ENCODE data around the gene EIF4EBP2. TPM values are rescaled to one million over a fixed set of nuclear protein-coding genes. Genes with fewer than 3 reads are reported as not detected.

The EIF4EBP2 gene
- total RNA-seq, 6 experiments from 2014 or later = 21.0 to 80.8 (median 56.7) TPM

- H3K9me3 ChIP-seq = no peaks in the 10 kb centered on the region
- TF ChIP-seq CTCF (IDR thresholded peaks at IDR 0.05) (peak; percentile 71 to 86 (median 78)), POLR2A (IDR thresholded peaks at IDR 0.05) (no peak)
- peak; percentile 78 to 83 (median 80) for ATAC-seq
These were observed 57.7 kb downstream of the EIF4EBP2 start for GRCh38 chr10:70461397-70462348.

GRCh38 chr10:70462349-70462984 is 58.5 kb downstream of the EIF4EBP2 start:
- ATAC-seq = peak in 2 of 4 donors; percentile 7 to 33

More at GRCh38 chr10:70461397-70462348, 57.7 kb downstream of the EIF4EBP2 start:
- H3K4me1 ChIP-seq = peaks cover 0 to 10% (median 0%) of the 10 kb centered on the region in 4 donors
- H3K27ac ChIP-seq = no peak overlapping the region
- peak in 2 of 3 donors; percentile 46 to 61 for DNase-seq
- WGBS (ENCODE audit: insufficient coverage, low coverage, low lambda C conversion rate, missing lambda C conversion rate) = 34% methylated on average over 9 of the region's 13 CpGs
- H3K27me3 ChIP-seq = no peaks in the 10 kb centered on the region
- no peak overlapping the region for H3K4me3 ChIP-seq
- intact Hi-C loops (cut with DNase I) = loop anchor here in 1 of 2 donors (5.0 to 10.0 kb wide), 2 partner anchors 76 to 293 kb away; no protein-coding TSS in a partner anchor
- no peaks in the 10 kb centered on the region for H3K36me3 ChIP-seq

GRCh38 chr10:70465278-70465677 is 61.3 kb downstream of the EIF4EBP2 start:
- WGBS (ENCODE audit: insufficient coverage, low coverage, low lambda C conversion rate, missing lambda C conversion rate) = 80% methylated on average over 1 of the region's 4 CpGs
- Histone ChIP-seq H3K9me3 (no peaks in the 10 kb centered on the region), H3K4me3 (no peak overlapping the region), H3K27ac (no peak overlapping the region), H3K4me1 (no peaks in the 10 kb centered on the region), H3K27me3 (no peaks in the 10 kb centered on the region), H3K36me3 (no peaks in the 10 kb centered on the region)
- TF ChIP-seq POLR2A (IDR thresholded peaks at IDR 0.05) (no peak), CTCF (IDR thresholded peaks at IDR 0.05) (no peak)
- DNase-seq (no peak), ATAC-seq (no peak)
- intact Hi-C loops (cut with DNase I) = loop anchor here (5.0 to 10.0 kb wide), 2 partner anchors 72 to 290 kb away; no protein-coding TSS in a partner anchor

More at GRCh38 chr10:70462349-70462984, 58.5 kb downstream of the EIF4EBP2 start:
- no peaks in the 10 kb centered on the region for H3K9me3 ChIP-seq
- WGBS (ENCODE audit: insufficient coverage, low coverage, low lambda C conversion rate, missing lambda C conversion rate) = 41% methylated on average over 2 of the region's 4 CpGs
- H3K4me3 ChIP-seq = no peak overlapping the region
- TF ChIP-seq POLR2A (IDR thresholded peaks at IDR 0.05) (no peak), CTCF (IDR thresholded peaks at IDR 0.05) (no peak)
- H3K4me1 ChIP-seq = peaks cover 0 to 10% (median 0%) of the 10 kb centered on the region in 4 donors
- intact Hi-C loops (cut with DNase I) = loop anchor here in 1 of 2 donors (5.0 to 10.0 kb wide), 2 partner anchors 75 to 292 kb away; no protein-coding TSS in a partner anchor
- no peak for DNase-seq
- no peak overlapping the region for H3K27ac ChIP-seq
- no peaks in the 10 kb centered on the region for H3K27me3 ChIP-seq
- no peaks in the 10 kb centered on the region for H3K36me3 ChIP-seq

- TF ChIP-seq POLR2A (IDR thresholded peaks at IDR 0.05) = no peak
- TF ChIP-seq CTCF (IDR thresholded peaks at IDR 0.05) = no peak
- Histone ChIP-seq H3K36me3 (no peaks in the 10 kb centered on the region), H3K4me3 (no peak overlapping the region), H3K9me3 (no peaks in the 10 kb centered on the region), H3K27me3 (no peaks in the 10 kb centered on the region), H3K27ac (no peak overlapping the region), H3K4me1 (no peaks in the 10 kb centered on the region)
- WGBS (ENCODE audit: insufficient coverage, low coverage, low lambda C conversion rate, missing lambda C conversion rate) = no CpG with 5 or more reads among the region's 2 CpGs
- intact Hi-C loops (cut with DNase I) = loop anchor here (5.0 to 10.0 kb wide), 2 partner anchors 71 to 289 kb away; no protein-coding TSS in a partner anchor
- ATAC-seq (no peak), DNase-seq (no peak)
These were observed 61.9 kb downstream of the EIF4EBP2 start for GRCh38 chr10:70465832-70466231.

All from right lobe of liver (tissue), 6 donors.